B cell (primary cell): Measurements from ENCODE around the gene EDC4. TPM values are rescaled to one million over a fixed set of nuclear protein-coding genes. Genes with fewer than 3 reads are reported as not detected.

Experiments
- ATAC-seq: fragments of 200-7000 bp; cut with Tn5 transposase; one replicate; pipeline ENCODE4 v1.10.0; 2021; ENCODE audit warnings: low read depth, mild to moderate bottlenecking, moderate number of reproducible peaks, moderate library complexity
- CTCF ChIA-PET: fragments of 350-600 bp; sonication (Branson Sonifier 250); formaldehyde crosslinking; loops from one replicate; lab custom pipeline; 2021; ENCODE audit warnings: antibody characterized with exemption, inconsistent platforms; lab: Charles Lee
- POLR2A ChIA-PET: fragments of 350-600 bp; sonication (Branson Sonifier 250); formaldehyde crosslinking; loops from one replicate; lab custom pipeline; 2021; ENCODE audit warnings: antibody characterized with exemption; lab: Charles Lee
- DNase-seq: peaks from one replicate; pipeline ENCODE4 v3.0.0; 2013
- H2AFZ ChIP-seq: 2 replicates; pipeline ENCODE4 v1.6.1; 2012; ENCODE audit warnings: mild to moderate bottlenecking, low read depth, low read length; ENCODE audit not compliant: insufficient read depth, poor library complexity, severe bottlenecking
- H3K27ac ChIP-seq, 2 donors: 1 replicate in 1 of 2; 2 replicates in 1 of 2; pipeline ENCODE4 v1.5.1; 2012 to 2013; ENCODE audit warnings: low read length in 2 of 2, mild to moderate bottlenecking in 2 of 2, moderate library complexity in 1 of 2
- H3K27me3 ChIP-seq, 4 experiments: fragments of 200-600 bp in 1 of 4; sonication (generic) in 1 of 4; replicated peaks in 1 of 4; 1 replicate in 2 of 4; 2 replicates in 2 of 4; pipeline versions ENCODE4 v1.6.1 to v1.7.0; 2013 to 2016; ENCODE audit warnings: low read length in 3 of 4, mild to moderate bottlenecking in 2 of 4, mixed read lengths in 1 of 4, moderate library complexity in 1 of 4; ENCODE audit not compliant: insufficient read depth in 4 of 4, control insufficient read depth in 3 of 4; ENCODE audit errors: control extremely low read depth in 1 of 4
- H3K36me3 ChIP-seq, 2 experiments: replicated peaks in 1 of 2; 1 replicate in 1 of 2; 2 replicates in 1 of 2; pipeline versions ENCODE4 v1.6.1 to v1.7.1; 2013; ENCODE audit warnings: low read length in 1 of 2; ENCODE audit not compliant: insufficient read depth in 2 of 2, control insufficient read depth in 1 of 2; ENCODE audit errors: control extremely low read depth in 1 of 2, extremely low read depth in 1 of 2
- H3K4me1 ChIP-seq, 2 donors: fragments of 200-600 bp in 1 of 2; sonication (generic) in 1 of 2; 1 replicate in 1 of 2; 2 replicates in 1 of 2; pipeline versions ENCODE4 v1.5.1 to v1.6.1; 2013 to 2017; ENCODE audit warnings: low read length in 2 of 2; ENCODE audit not compliant: control insufficient read depth in 2 of 2, insufficient read depth in 2 of 2
- H3K4me2 ChIP-seq: replicated peaks from 2 replicates; pipeline ENCODE3; 2012; ENCODE audit warnings: mild to moderate bottlenecking, low read depth, low read length; ENCODE audit not compliant: poor library complexity, severe bottlenecking
- H3K4me3 ChIP-seq, 5 experiments: fragments of 200-600 bp in 1 of 5; sonication (generic) in 1 of 5; 1 replicate in 3 of 5; 2 replicates in 2 of 5; pipeline versions ENCODE4 v1.5.1 to v1.7.0; 2011 to 2016; ENCODE audit warnings: low read length in 4 of 5, mild to moderate bottlenecking in 4 of 5, low read depth in 2 of 5, control low read depth in 1 of 5, moderate library complexity in 1 of 5; ENCODE audit not compliant: insufficient read depth in 1 of 5; ENCODE audit errors: control extremely low read depth in 1 of 5, extremely low read depth in 1 of 5
- H3K79me2 ChIP-seq: fragments of 200-600 bp; sonication (generic); one replicate; pipeline ENCODE4 v1.6.0; 2016; ENCODE audit warnings: low read length; ENCODE audit not compliant: control insufficient read depth, insufficient read depth
- H3K9ac ChIP-seq: fragments of 200-600 bp; sonication (generic); 2 replicates; pipeline ENCODE4 v1.6.1; 2017; ENCODE audit warnings: mild to moderate bottlenecking, low read length, moderate library complexity
- H3K9me3 ChIP-seq, 3 donors: one replicate each; pipeline versions ENCODE4 v1.6.1 to v1.7.1; 2013; ENCODE audit warnings: low read length in 2 of 3; ENCODE audit not compliant: control insufficient read depth in 2 of 3, insufficient read depth in 1 of 3; ENCODE audit errors: control extremely low read depth in 1 of 3
- H4K20me1 ChIP-seq: 2 replicates; pipeline ENCODE4 v1.6.0; 2012; ENCODE audit warnings: mild to moderate bottlenecking, low read length; ENCODE audit not compliant: insufficient read depth, control insufficient read depth, poor library complexity, severe bottlenecking
- H3K27ac Mint-ChIP-seq: one replicate; pipeline ENCODE4 v1.8.0; 2021; ENCODE audit warnings: mixed read lengths
- H3K27me3 Mint-ChIP-seq: one replicate; pipeline ENCODE4 v1.8.0; 2021; ENCODE audit warnings: mixed read lengths
- H3K4me1 Mint-ChIP-seq: one replicate; pipeline ENCODE4 v1.8.0; 2021; ENCODE audit warnings: mixed read lengths
- H3K4me3 Mint-ChIP-seq: one replicate; pipeline ENCODE4 v1.8.0; 2021; ENCODE audit warnings: mixed read lengths
- H3K9me3 Mint-ChIP-seq: one replicate; pipeline ENCODE4 v1.8.0; 2022; ENCODE audit warnings: mixed read lengths; ENCODE audit not compliant: insufficient read depth
- EZH2 ChIP-seq: IDR thresholded peaks from 2 replicates; pipeline ENCODE4 v1.6.1; 2012; ENCODE audit warnings: borderline replicate concordance, low read depth, mild to moderate bottlenecking, moderate library complexity, low read length; ENCODE audit not compliant: insufficient read depth, poor library complexity, severe bottlenecking
- WGBS: methylation state at CpG from one replicate; pipeline ENCODE4 v1.1.5; 2013; ENCODE audit warnings: missing lambda C conversion rate; ENCODE audit not compliant: insufficient coverage; 5-methylcytosine and 5-hydroxymethylcytosine counted together
- intact Hi-C: fragments of 100-400 bp; cut with micrococcal nuclease; formaldehyde crosslinking; loops from one replicate; pipeline ENCODE4 v1.10.0; 2022
- polyA plus RNA-seq: library from polyadenylated mRNA; depleted of rRNA; stranded (reverse); fragments of >200 nt; gene quantifications from 2 replicates; pipeline ENCODE4 v1.2.3, GENCODE V29; 2012
- total RNA-seq, 2 donors: library from RNA; stranded (reverse); fragments of 120-200 nt in 1 of 2; gene quantifications; 1 replicate in 1 of 2; 2 replicates in 1 of 2; pipeline versions ENCODE4 v1.2.3 to v1.2.4, GENCODE V29; 2013 to 2022
- TF ChIP-seq, protein P1 (sequence below): fragments of 200-600 bp; IDR thresholded peaks from one replicate; pipeline ENCODE4 v1.8.0; 2022; ENCODE audit warnings: antibody characterized with exemption, mild to moderate bottlenecking

Gene EDC4
- total and polyA plus RNA-seq, 2 donors (not counting 1 experiment from before 2014, with no cell fraction given): 84.5 to 95.1 TPM

DNA sequence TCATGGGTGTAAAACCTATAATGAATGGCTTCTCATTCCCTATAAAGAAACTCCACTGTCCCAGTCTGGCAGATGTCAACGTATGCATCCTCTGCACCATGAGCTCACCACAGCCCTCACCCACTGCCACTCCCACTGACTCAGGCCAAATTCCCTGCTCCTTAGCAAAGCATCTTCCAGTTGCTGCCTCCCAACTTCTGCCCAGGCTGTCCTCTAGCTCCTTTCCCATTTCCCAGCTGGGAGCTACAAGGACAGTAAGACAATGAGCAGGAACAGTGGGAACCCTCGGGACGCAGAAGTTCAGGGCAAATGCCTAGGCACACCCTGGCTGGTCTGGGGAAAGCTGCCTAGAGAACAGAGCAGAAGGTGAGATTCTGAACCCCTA, 39.8 kb upstream of the EDC4 start:
- Histone ChIP-seq H4K20me1 (no peaks in the 10 kb centered on the region), H3K4me3 (peak overlapping the region; percentile 47 to 76 (median 75)), H3K9me3 (no peaks in the 10 kb centered on the region), H3K27ac (peak overlapping the region in 1 of 2 donors; percentile 64), H3K79me2 (peaks cover 16% of the 10 kb centered on the region), H3K9ac (peak overlapping the region; percentile 83), H3K4me2 (peak overlapping the region; percentile 91), H2AFZ (peak overlapping the region; percentile 90), H3K4me1 (peaks cover 12 to 16% of the 10 kb centered on the region in 2 donors), H3K36me3 (peaks cover 0 to 28% of the 10 kb centered on the region in 2 experiments), H3K27me3 (no peaks in the 10 kb centered on the region)
- Mint-ChIP-seq H3K4me1 (peaks cover 16% of the 10 kb centered on the region), H3K9me3 (no peaks in the 10 kb centered on the region), H3K27ac (no peak overlapping the region), H3K27me3 (no peaks in the 10 kb centered on the region), H3K4me3 (peak overlapping the region; percentile 89)
- TF ChIP-seq, protein P1, sequence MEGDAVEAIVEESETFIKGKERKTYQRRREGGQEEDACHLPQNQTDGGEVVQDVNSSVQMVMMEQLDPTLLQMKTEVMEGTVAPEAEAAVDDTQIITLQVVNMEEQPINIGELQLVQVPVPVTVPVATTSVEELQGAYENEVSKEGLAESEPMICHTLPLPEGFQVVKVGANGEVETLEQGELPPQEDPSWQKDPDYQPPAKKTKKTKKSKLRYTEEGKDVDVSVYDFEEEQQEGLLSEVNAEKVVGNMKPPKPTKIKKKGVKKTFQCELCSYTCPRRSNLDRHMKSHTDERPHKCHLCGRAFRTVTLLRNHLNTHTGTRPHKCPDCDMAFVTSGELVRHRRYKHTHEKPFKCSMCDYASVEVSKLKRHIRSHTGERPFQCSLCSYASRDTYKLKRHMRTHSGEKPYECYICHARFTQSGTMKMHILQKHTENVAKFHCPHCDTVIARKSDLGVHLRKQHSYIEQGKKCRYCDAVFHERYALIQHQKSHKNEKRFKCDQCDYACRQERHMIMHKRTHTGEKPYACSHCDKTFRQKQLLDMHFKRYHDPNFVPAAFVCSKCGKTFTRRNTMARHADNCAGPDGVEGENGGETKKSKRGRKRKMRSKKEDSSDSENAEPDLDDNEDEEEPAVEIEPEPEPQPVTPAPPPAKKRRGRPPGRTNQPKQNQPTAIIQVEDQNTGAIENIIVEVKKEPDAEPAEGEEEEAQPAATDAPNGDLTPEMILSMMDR: no peak
- no peak for TF ChIP-seq EZH2
- ChIA-PET CTCF (interaction anchor here (1.3 to 4.1 kb wide), 4 partner anchors 12 to 208 kb away, joined by 3 to 28 read pairs (median 8); no protein-coding TSS in a partner anchor), POLR2A (interaction anchor here (0.6 to 1.0 kb wide), 5 partner anchors 10 to 391 kb away, joined by 3 to 8 read pairs (median 3); no protein-coding TSS in a partner anchor)
- ATAC-seq: no peak
- intact Hi-C loops: loop anchor here (1.0 to 5.0 kb wide), 6 partner anchors 9 to 404 kb away; partner anchors contain the start of genes EDC4, ESRP2, NUTF2 and RANBP10
- WGBS: 3% methylated on average over 3 of the region's 3 CpGs
- DNase-seq: peak; percentile 29
